Upper lobe of left lung (tissue), 6 donors: ENCODE results near the gene JPT1. TPM values are rescaled to one million over a fixed set of nuclear protein-coding genes. Genes with fewer than 3 reads are reported as not detected.
A peak's percentile ranks its signal among the peaks of the same experiment; 100 is the strongest.

Experiments used
- ATAC-seq, 2 donors: fragments of 200-7000 bp; cut with Tn5 transposase; one replicate each; pipeline ENCODE4 v1.9.1; 2022; ENCODE audit warnings: mild to moderate bottlenecking in 2 of 2, moderate library complexity in 2 of 2; ENCODE audit not compliant: low FRiP score in 2 of 2
- DNase-seq, 2 donors: peaks; one replicate each; pipeline ENCODE4 v3.0.0-alpha.2; 2019 to 2020
- H3K27ac ChIP-seq, 4 donors: fragments of 200-600 bp; sonication (generic); one replicate each; pipeline ENCODE4 v1.5.1; 2016 to 2019
- H3K27me3 ChIP-seq, 4 donors: fragments of 200-600 bp; sonication (generic); one replicate each; pipeline ENCODE4 v1.5.1; 2017 to 2019
- H3K36me3 ChIP-seq, 4 donors: fragments of 200-600 bp; sonication (generic); one replicate each; pipeline ENCODE4 v1.5.1; 2016 to 2019
- H3K4me1 ChIP-seq, 4 donors: fragments of 200-600 bp; sonication (generic); one replicate each; pipeline ENCODE4 v1.5.1; 2018 to 2019
- H3K4me3 ChIP-seq, 4 donors: fragments of 200-600 bp; sonication (generic); one replicate each; pipeline ENCODE4 v1.5.1; 2017 to 2019; ENCODE audit warnings: mild to moderate bottlenecking in 2 of 4, moderate library complexity in 1 of 4
- H3K9me3 ChIP-seq, 4 donors: fragments of 200-600 bp; sonication (generic); one replicate each; pipeline ENCODE4 v1.5.1; 2018 to 2019
- CTCF ChIP-seq, 6 experiments: fragments of 450-650 bp in 4 of 6; fragments of 200-600 bp in 2 of 6; sonication (generic) in 2 of 6; IDR thresholded peaks; one replicate each; pipeline ENCODE4 v1.5.1; 2016 to 2019; ENCODE audit warnings: antibody characterized with exemption in 6 of 6
- EP300 ChIP-seq, 4 donors: sonication (generic); formaldehyde crosslinking; IDR thresholded peaks; one replicate each; pipeline ENCODE4 v1.5.1; 2017; ENCODE audit warnings: antibody characterized with exemption in 4 of 4, control low read depth in 2 of 4
- POLR2A ChIP-seq, 4 donors: fragments of 450-650 bp; IDR thresholded peaks; one replicate each; pipeline ENCODE4 v1.5.1; 2016 to 2017; ENCODE audit warnings: antibody characterized with exemption in 4 of 4, mild to moderate bottlenecking in 2 of 4
- POLR2AphosphoS5 ChIP-seq, 2 donors: sonication (generic); formaldehyde crosslinking; IDR thresholded peaks; one replicate each; pipeline ENCODE4 v1.5.1; 2017; ENCODE audit warnings: antibody characterized with exemption in 2 of 2
- WGBS, 2 donors: methylation state at CpG; one replicate each; pipeline ENCODE4 v1.1.5; 2017 to 2018; 5-methylcytosine and 5-hydroxymethylcytosine counted together
- total RNA-seq, 6 donors: library from RNA; depleted of rRNA in 4 of 6; stranded (reverse); fragments of >200 nt in 4 of 6; gene quantifications; one replicate each; pipeline versions ENCODE4 v1.1.0 to v1.2.1, GENCODE V29; 2016 to 2021
- donor health status: DM: no; HTN: no; CAD: no; lungs with moderate emphysema.
- donor health status: DM: no; HTN: yes; CAD: no; lungs with severe emphysema.

The JPT1 gene
- total RNA-seq, 6 donors from 2014 or later: 44.0 to 118 (median 70.1) TPM

- peak; percentile 95 to 99 for DNase-seq
- 1 to 3% methylated on average over 8 to 33 of the region's 68 CpGs for WGBS, 2 donors
- Histone ChIP-seq H3K27me3 (no peaks in the 10 kb centered on the region), H3K27ac (peak within 1 kb of the TSS; percentile 70 to 92 (median 84)), H3K4me1 (peaks cover 32 to 55% (median 47%) of the 10 kb centered on the region in 4 donors), H3K4me3 (peak within 1 kb of the TSS; percentile 62 to 92 (median 75)), H3K9me3 (no peaks in the 10 kb centered on the region), H3K36me3 (peaks cover under 1 to 12% (median 4%) of the 10 kb centered on the region in 4 donors)
- peak; percentile 92 to 94 for ATAC-seq
- TF ChIP-seq EP300 (IDR thresholded peaks at IDR 0.05) (no peak), POLR2A (IDR thresholded peaks at IDR 0.05) (peak in 3 of 4 donors; percentile 54 to 91 (median 84)), CTCF (IDR thresholded peaks at IDR 0.05) (peak in 3 of 6 experiments; percentile 5 to 29 (median 9)), POLR2AphosphoS5 (IDR thresholded peaks at IDR 0.05) (peak; percentile 68 to 79)
Measured at GRCh38 chr17:75109407-75110233, 44.7 kb downstream of the JPT1 start, which contains the start of gene ARMC7. Gene ARMC7, plus strand, starts transcription at chr17:75109969. Its CDS starts 320 bp downstream, at chr17:75110289.

GRCh38 chr17:75109046-75109406 is 45.3 kb downstream of the JPT1 start:
- ATAC-seq: no peak
- 11 to 18% methylated on average over 10 to 14 of the region's 22 CpGs for WGBS, 2 donors
- Histone ChIP-seq H3K27me3 (no peaks in the 10 kb centered on the region), H3K9me3 (no peaks in the 10 kb centered on the region), H3K36me3 (peaks cover 2 to 18% (median 4%) of the 10 kb centered on the region in 4 donors), H3K27ac (peak overlapping the region in 2 of 4 donors; percentile 81 to 92), H3K4me1 (peaks cover 28 to 54% (median 47%) of the 10 kb centered on the region in 4 donors), H3K4me3 (peak overlapping the region; percentile 62 to 92 (median 75))
- DNase-seq: no peak
- TF ChIP-seq EP300 (IDR thresholded peaks at IDR 0.05) (no peak), POLR2A (IDR thresholded peaks at IDR 0.05) (no peak), CTCF (IDR thresholded peaks at IDR 0.05) (no peak), POLR2AphosphoS5 (IDR thresholded peaks at IDR 0.05) (no peak)

- Histone ChIP-seq H3K27ac (no peak overlapping the region), H3K36me3 (peaks cover 2 to 24% (median 4%) of the 10 kb centered on the region in 4 donors), H3K9me3 (no peaks in the 10 kb centered on the region), H3K4me1 (peaks cover 23 to 54% (median 42%) of the 10 kb centered on the region in 4 donors), H3K4me3 (no peak overlapping the region), H3K27me3 (no peaks in the 10 kb centered on the region)
- 80 to 81% methylated on average over 2 of the region's 2 CpGs for WGBS, 2 donors
- DNase-seq (no peak), ATAC-seq (no peak)
- TF ChIP-seq EP300 (IDR thresholded peaks at IDR 0.05): no peak
- peak in 1 of 4 donors; percentile 11 for TF ChIP-seq POLR2A (IDR thresholded peaks at IDR 0.05)
Measured at GRCh38 chr17:75108193-75108592, 46.1 kb downstream of the JPT1 start.

GRCh38 chr17:75105126-75106080 is 48.9 kb downstream of the JPT1 start:
- H3K9me3 ChIP-seq: no peaks in the 10 kb centered on the region
- 63 to 65% methylated on average over 18 to 20 of the region's 20 CpGs for WGBS, 2 donors
- H3K4me3 ChIP-seq: no peak overlapping the region
- H3K36me3 ChIP-seq: peaks cover 3 to 33% (median 9%) of the 10 kb centered on the region in 4 donors
- peak overlapping the region in 3 of 4 donors; percentile 28 to 70 (median 43) for H3K27ac ChIP-seq
- DNase-seq: peak in 1 of 2 donors; percentile 85
- H3K4me1 ChIP-seq: peaks cover 6 to 35% (median 25%) of the 10 kb centered on the region in 4 donors
- peak in 1 of 4 donors; percentile 6 for TF ChIP-seq POLR2A (IDR thresholded peaks at IDR 0.05)
- TF ChIP-seq POLR2AphosphoS5 (IDR thresholded peaks at IDR 0.05): peak in 1 of 2 donors; percentile 36
- peak; percentile 74 to 90 (median 81) for TF ChIP-seq CTCF (IDR thresholded peaks at IDR 0.05)
- TF ChIP-seq EP300 (IDR thresholded peaks at IDR 0.05): peak in 1 of 4 donors; percentile 66
- ATAC-seq: peak; percentile 57 to 74
- no peaks in the 10 kb centered on the region for H3K27me3 ChIP-seq
